ENCODE results near the gene ELL3.
"Not testable (repeated sequence)": the region's sequence is repeated elsewhere in the genome, so short reads cannot be mapped to it uniquely, and the experiment has no call there.

The ELL3 gene

DNA sequence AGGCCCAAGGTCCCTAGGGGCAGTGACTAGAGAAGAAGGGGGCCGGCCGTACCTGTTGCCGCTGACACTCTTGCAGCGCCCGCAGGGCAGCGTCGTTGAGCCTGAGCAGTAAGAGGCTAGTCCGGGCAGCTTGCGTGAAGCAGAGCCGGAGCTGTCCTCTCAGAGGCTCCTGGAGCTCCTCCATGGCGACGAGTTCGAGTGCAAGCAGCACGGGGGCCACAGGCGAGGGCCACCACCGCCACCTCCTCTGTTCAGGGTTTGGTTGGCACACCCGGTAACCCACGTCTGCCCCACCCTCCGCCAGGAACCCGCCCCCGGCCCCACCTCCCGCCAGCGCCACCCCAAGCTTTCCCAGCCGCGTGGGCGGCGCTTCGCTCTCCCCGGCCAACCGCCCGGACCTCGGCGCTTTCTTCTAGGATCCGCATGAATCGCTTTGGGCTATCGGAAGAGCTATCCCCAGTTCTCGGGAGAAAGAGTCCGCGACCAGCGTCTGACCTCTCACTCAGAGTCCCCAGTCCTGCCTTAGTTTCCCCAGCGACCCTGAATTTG, at the start of gene ELL3:
Gene ELL3, minus strand, starts transcription at position 249 of the 549 bp plus-strand sequence. Its CDS starts 65 bp downstream, at position 184.
- peak; percentile 89 for DNase-seq

GRCh38 chr15:43826029-43826507, 49.3 kb upstream of the ELL3 start:
- DNase-seq = no peak

DNA sequence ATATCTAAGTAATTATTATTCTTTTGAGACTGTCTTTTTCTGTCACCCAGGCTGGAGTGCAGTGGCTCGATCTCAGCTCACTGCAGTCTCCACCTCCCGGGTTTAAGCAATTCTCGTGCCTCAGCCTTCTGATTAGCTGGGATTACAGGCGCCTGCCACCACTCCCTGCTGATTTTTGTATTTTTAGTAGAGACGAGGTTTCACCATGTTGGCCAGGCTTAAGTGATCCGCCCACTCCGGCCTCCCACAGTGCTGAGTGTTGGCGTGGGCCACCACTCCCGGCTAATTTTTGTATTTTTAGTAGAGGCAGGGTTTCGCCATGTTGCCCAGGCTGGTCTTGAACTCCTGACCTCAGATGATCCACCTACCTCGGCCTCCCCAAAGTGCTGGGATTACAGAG, 48.5 kb upstream of the ELL3 start:
- not testable (repeated sequence) for DNase-seq

DNA sequence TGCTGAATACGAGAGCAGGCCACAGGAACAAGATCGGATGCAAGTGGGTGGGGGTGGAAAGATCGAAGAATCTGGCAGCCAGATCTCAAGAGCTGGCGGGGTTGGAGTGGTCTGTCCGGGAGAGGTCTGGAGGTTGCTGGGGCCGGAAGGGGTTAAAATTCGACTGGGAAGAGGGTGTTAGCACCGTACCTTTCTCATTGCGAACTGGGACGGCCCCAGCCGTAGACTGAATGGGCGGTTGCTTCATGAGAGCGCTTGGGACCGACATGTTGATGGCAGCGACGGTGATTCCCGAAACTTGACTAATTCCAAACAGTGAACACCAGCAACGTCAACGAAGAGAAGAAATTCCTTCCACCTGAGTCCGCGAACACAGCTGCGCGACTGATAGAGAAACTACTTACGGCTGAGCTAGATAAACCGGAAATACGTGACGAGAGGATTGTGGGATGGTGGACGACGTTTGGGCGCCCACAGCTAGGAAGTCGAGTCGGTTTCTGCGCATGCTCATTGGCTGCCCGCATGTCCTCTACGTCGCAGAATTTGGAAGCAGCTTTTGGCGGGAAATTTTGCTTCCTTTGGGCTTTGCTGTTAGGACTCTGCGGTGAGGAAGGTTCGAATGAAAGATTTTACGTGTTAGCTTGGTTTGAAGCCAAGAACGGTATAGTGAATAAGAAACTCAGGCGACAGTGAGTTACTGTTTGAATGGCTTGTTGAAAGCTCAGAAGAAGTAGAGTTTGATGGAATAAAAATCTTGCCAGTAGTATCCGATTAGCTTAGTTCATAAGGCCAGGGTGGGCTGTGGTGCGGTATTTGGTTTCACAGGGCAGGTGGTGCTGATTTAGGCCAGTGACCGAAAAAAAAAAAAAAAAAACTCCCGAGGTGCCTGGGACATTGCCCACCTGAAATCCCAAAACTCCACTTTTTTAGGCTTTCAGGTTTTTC, 47.8 kb upstream of the ELL3 start, which contains the start of gene MFAP1:
Gene MFAP1, minus strand, starts transcription at position 389 of the 945 bp plus-strand sequence. Its CDS starts 121 bp downstream, at position 268.
- DNase-seq = peak; percentile 99

DNA sequence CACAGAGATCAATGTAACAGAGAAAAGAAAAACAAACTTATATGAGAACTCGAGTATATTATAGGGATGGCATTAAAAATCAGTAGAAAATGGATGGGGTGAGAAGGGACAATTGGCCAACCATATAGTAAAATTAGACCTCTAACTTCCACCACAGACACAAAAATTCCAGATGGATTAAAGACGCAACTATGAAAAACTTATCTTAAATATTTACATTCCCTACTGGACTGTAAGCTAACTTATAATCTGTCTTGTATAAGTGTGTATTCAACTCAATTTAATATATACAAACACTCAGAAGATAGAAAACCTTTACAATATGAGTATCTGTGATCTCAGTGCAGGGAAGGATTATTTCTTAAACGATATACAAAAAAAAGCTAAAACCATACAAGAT, 44.7 kb upstream of the ELL3 start:
- no peak for DNase-seq

DNA sequence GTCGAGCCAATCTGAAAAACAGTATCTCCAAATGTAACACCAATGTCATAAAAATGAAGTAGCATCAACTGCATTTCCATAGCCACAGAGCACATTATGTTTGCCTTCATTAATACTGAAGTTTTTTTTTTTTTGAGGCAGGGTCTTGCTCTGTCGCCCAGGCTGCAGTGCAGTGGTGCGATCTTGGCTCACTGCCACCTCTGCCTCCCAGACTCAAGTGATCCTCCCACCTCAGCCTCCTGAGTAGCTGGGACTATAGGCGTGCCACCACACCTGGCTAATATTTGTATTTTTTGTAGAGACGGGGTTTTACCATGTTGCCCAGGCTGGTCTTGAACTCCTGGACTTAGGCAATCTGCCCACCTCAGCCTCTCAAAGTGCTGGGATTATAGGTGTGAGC, 38.3 kb upstream of the ELL3 start:
- not testable (repeated sequence) for DNase-seq

DNA sequence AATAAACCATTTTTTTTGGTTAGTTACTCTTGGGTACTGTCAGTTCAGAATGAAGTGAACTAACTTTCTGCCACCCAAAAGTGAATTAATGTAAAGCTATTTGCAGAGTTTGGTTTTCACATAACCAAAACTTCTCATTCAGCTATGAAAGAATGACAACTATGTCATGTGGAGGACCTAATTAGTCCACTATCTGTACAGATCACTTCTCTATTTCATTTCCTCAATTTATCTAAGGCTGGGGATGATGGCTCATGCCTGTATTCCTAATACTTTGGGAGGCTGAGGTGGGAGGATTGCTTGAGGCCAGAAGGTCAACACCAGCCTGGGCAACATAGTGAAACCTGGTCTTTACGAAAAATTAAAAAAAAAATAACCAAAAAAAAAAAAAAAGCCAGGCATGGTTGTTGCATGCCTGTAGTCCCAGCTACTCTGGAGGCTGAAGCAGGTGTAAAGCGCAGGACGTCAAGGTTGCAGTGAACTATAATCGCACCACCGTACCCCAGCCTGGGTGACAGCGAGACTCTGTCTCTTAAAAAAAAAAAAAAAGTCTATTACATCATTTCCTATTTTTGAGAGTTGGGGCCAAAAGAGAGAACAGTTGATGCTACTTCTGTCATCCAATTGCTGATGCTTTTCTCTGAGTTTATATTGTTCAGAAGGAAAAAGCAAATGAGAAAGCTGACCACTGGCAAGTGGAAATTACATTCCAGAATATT, 32.4 kb upstream of the ELL3 start:
- no peak for DNase-seq

DNA sequence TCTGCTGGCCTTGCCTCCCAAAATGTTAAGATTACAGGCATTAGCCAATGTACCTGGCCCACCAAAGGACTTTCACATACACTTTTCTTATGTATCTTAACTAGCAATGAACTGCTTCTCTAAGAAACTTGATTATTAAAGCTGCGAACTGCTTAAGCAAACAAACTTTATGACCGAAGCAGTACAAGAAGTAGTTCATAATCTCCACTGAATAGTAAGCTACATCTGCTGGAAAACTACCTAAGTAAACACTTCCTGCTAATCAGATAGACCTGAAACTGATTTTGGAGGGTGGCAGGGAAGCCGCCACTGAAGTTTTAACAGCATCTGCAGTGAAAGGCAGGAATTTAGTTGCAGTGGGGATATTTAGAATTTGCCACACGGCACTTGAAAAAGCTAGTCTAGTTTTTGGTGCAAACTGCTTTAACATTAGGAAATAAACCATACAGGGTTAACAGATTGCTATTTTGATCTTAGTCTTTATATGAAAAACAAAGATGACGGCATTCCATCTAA, 31.7 kb upstream of the ELL3 start:
- DNase-seq = no peak

DNA sequence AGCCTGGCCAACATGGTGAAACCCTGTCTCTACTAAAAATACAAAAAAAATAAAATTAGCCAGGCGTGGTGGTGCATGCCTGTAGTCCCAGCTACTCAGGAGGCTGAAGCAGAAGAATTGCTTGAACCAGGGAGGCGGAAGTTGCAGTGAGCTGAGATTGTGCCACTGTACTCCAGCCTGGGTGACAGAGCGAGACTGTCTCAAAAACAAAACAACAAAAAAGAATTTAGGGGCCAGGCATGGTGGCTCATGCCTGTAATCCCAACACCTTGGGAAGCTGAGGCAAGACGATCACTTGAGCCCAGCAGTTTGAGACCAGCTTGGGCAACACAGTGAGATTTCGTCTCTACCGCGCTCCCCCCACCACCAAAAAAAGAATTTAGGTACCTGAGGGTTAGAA, 25.9 kb upstream of the ELL3 start:
- DNase-seq = not testable (repeated sequence)

GRCh38 chr15:43800286-43801141, 23.7 kb upstream of the ELL3 start, which contains the start of gene HYPK:
Gene HYPK, plus strand, starts transcription at chr15:43800599. Its CDS starts 24 bp downstream, at chr15:43800623.
- peak; percentile 89 for DNase-seq

GRCh38 chr15:43799945-43800285, 23.1 kb upstream of the ELL3 start, which contains the start of gene SERINC4:
Gene SERINC4, minus strand, starts transcription at chr15:43800220. Its CDS starts 234 bp downstream, at chr15:43799986.
- no peak for DNase-seq

- DNase-seq = peak; percentile 90
These were observed 22.6 kb upstream of the ELL3 start for GRCh38 chr15:43799209-43799944.

GRCh38 chr15:43796566-43796965, 19.8 kb upstream of the ELL3 start:
- no peak for DNase-seq

DNA sequence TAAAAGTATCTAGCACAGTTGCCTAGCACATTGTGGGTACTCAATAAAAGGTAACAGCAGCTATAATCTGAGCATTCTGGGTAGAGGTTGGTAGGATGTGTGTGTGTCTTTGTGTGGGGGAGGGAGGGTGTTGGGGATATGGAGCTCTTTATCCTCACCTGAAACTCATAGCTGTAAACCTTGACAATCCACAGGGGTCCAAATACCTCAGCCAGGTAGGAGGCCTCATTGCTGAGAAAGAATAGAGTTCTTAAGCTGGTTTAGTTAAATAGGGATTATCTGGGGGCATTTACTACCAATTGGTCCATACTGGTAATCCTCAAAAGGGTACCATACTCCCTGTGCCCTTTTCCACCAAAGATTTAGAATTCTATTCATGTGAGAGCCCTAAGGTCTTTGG, 19.2 kb upstream of the ELL3 start:
- DNase-seq = no peak

DNA sequence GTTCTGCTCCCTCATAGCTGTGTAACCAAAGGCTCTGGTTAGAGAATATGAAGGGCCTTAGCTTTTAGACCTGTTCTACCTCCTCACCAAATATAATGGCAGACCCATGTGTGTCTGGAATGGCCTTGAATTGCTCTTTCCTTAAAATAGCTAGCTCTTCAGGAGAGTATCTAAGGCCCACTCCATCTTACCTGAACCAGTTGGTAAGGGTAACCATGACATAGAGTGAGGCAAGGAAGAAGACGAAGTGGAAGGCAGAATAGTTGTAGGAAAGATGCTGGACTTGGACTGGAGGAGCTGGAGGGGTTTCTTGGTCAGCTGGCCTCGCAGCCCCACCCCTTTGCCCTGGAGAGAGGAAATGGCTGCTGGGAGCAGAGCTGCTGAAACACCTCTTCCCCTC, 18.4 kb upstream of the ELL3 start:
- no peak for DNase-seq

GRCh38 chr15:43794269-43795037, 17.7 kb upstream of the ELL3 start:
- DNase-seq = no peak

DNA sequence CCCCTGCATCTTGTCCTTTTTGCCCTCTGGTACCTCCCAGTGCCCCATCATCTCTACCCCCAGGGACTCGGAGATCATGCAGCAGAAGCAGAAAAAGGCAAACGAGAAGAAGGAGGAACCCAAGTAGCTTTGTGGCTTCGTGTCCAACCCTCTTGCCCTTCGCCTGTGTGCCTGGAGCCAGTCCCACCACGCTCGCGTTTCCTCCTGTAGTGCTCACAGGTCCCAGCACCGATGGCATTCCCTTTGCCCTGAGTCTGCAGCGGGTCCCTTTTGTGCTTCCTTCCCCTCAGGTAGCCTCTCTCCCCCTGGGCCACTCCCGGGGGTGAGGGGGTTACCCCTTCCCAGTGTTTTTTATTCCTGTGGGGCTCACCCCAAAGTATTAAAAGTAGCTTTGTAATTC, 16.9 kb upstream of the ELL3 start:
- DNase-seq = no peak

- no peak for DNase-seq
These were observed 16.2 kb upstream of the ELL3 start for GRCh38 chr15:43792761-43793476.

GRCh38 chr15:43791993-43792760, 15.4 kb upstream of the ELL3 start, which contains the start of gene SERF2:
Gene SERF2, plus strand, starts transcription at chr15:43792320. Its CDS starts 57 bp downstream, at chr15:43792377.
- peak; percentile 99 for DNase-seq
